GM12878 (cell line): ENCODE results near the gene TOMM6. TPM values are rescaled to one million over a fixed set of nuclear protein-coding genes. Genes with fewer than 3 reads are reported as not detected.

Experiments used
- ATAC-seq: fragments of 200-7000 bp; cut with Tn5 transposase; 3 replicates; pipeline ENCODE4 v1.9.1; 2020; ENCODE audit warnings: mild to moderate bottlenecking, moderate library complexity
- BruUV-seq: library from RNA; stranded (reverse); fragments of 400-500 nt; replicated peaks from 2 replicates; lab custom pipeline; 2021; lab: Mats Ljungman, UMichigan
- CTCF ChIA-PET: fragments of 300-600 bp; sonication (Branson Sonifier 250); formaldehyde crosslinking; extraction: SDS; loops from one replicate; lab custom pipeline; 2021; ENCODE audit warnings: inconsistent platforms; lab: Yijun Ruan, JAX
- POLR2A ChIA-PET: fragments of 350-600 bp; formaldehyde crosslinking; extraction: SDS; loops from one replicate; lab custom pipeline; 2021; ENCODE audit warnings: inconsistent platforms; lab: Charles Lee
- RAD21 ChIA-PET: fragments of 300-600 bp; sonication (Branson Sonifier 250); formaldehyde crosslinking; loops from one replicate; lab custom pipeline; 2023; ENCODE audit warnings: antibody characterized with exemption; ENCODE audit not compliant: unreplicated experiment; lab: Charles Lee
- SMC1A ChIA-PET: fragments of 300-600 bp; sonication (Branson Sonifier 250); formaldehyde crosslinking; loops from one replicate; lab custom pipeline; 2023; ENCODE audit not compliant: unreplicated experiment, uncharacterized antibody; lab: Charles Lee
- DNase-seq: peaks from one replicate; pipeline ENCODE4 v3.0.0-alpha.2; 2011; ENCODE audit warnings: low read depth, low spot score
- FAIRE-seq: peaks from 3 replicates; lab custom pipeline; 2011; peaks lifted over from hg19 to GRCh38; lab: Jason Lieb, UNC
- H2AFZ ChIP-seq: 2 replicates; pipeline ENCODE4 v1.6.0; 2011; ENCODE audit warnings: low read depth, low read length, control low read depth; ENCODE audit not compliant: control insufficient read depth
- H3K27ac ChIP-seq: 2 replicates; pipeline ENCODE4 v1.5.1; 2011; ENCODE audit warnings: control low read depth; ENCODE audit not compliant: control insufficient read depth, insufficient read depth
- H3K27me3 ChIP-seq, 2 experiments: replicated peaks in 1 of 2; 2 replicates each; pipeline versions ENCODE4 v1.6.0 to v1.6.1; 2011; ENCODE audit warnings: low read length in 1 of 2; ENCODE audit not compliant: control insufficient read depth in 2 of 2, insufficient read depth in 2 of 2
- H3K36me3 ChIP-seq, 2 experiments: 2 replicates each; pipeline ENCODE4 v1.5.1; 2011; ENCODE audit warnings: low read length in 1 of 2; ENCODE audit not compliant: control insufficient read depth in 2 of 2, insufficient read depth in 2 of 2
- H3K4me1 ChIP-seq: 2 replicates; pipeline ENCODE4 v1.6.1; 2011; ENCODE audit warnings: mild to moderate bottlenecking, low read length, moderate library complexity, mixed read lengths; ENCODE audit not compliant: control insufficient read depth, insufficient read depth
- H3K4me2 ChIP-seq: 2 replicates; pipeline ENCODE4 v1.6.0; 2011; ENCODE audit warnings: control low read depth; ENCODE audit not compliant: control insufficient read depth, insufficient read depth
- H3K4me3 ChIP-seq: fragments of 200-600 bp; sonication (generic); 2 replicates; pipeline ENCODE4 v1.5.1; 2016
- H3K79me2 ChIP-seq: 2 replicates; pipeline ENCODE4 v1.6.0; 2011; ENCODE audit warnings: low read length; ENCODE audit not compliant: control insufficient read depth, insufficient read depth
- H3K9ac ChIP-seq: 2 replicates; pipeline ENCODE4 v1.8.0; 2011; ENCODE audit warnings: low read length, control low read depth, mixed read lengths; ENCODE audit not compliant: control insufficient read depth, insufficient read depth
- H3K9me3 ChIP-seq: replicated peaks from 3 replicates; pipeline ENCODE4 v1.5.1; 2011; ENCODE audit warnings: mild to moderate bottlenecking, low read length; ENCODE audit not compliant: control insufficient read depth, insufficient read depth
- H4K20me1 ChIP-seq: 2 replicates; pipeline ENCODE4 v1.6.0; 2011; ENCODE audit not compliant: control insufficient read depth, insufficient read depth
- IKZF2 ChIP-seq, 2 experiments: fragments of 450-650 bp; IDR thresholded peaks; 2 replicates each; pipeline ENCODE4 v1.6.1; 2017; ENCODE audit warnings: mild to moderate bottlenecking in 2 of 2, moderate library complexity in 2 of 2
- MTA3 ChIP-seq: IDR thresholded peaks from 2 replicates; pipeline ENCODE4 v1.6.1; 2012; ENCODE audit warnings: low read length, inconsistent platforms, borderline replicate concordance
- NFIC ChIP-seq: IDR thresholded peaks from 2 replicates; pipeline ENCODE4 v1.6.1; 2012; ENCODE audit warnings: low read depth, mild to moderate bottlenecking, inconsistent platforms, low read length, moderate library complexity
- POLR2AphosphoS2 ChIP-seq: IDR thresholded peaks from 2 replicates; pipeline ENCODE4 v1.6.1; 2011; ENCODE audit warnings: low read depth, mild to moderate bottlenecking, low read length, improper control_type of control experiment, moderate library complexity
- POU2F2 ChIP-seq: IDR thresholded peaks from 3 replicates; pipeline ENCODE4 v1.6.1; 2011; ENCODE audit warnings: low read depth, mild to moderate bottlenecking, low read length, borderline replicate concordance
- SMAD5 ChIP-seq: IDR thresholded peaks from 2 replicates; pipeline ENCODE4 v1.6.1; 2016; ENCODE audit warnings: antibody characterized with exemption, low read depth
- TCF7 ChIP-seq: IDR thresholded peaks from 2 replicates; pipeline ENCODE4 v1.6.1; 2014; ENCODE audit warnings: antibody characterized with exemption, borderline replicate concordance
- WGBS: methylation state at CpG from one replicate; pipeline ENCODE4 v1.1.6; 2016; ENCODE audit warnings: low lambda C conversion rate; ENCODE audit not compliant: insufficient replicate concordance, insufficient coverage; ENCODE audit errors: missing lambda C conversion rate; 5-methylcytosine and 5-hydroxymethylcytosine counted together
- in situ Hi-C: fragments of 300-500 bp; cut with MboI; formaldehyde crosslinking; loops from 9 replicates; pipeline ENCODE4 v1.14.3; 2018; ENCODE audit warnings: mixed read lengths
- intact Hi-C: fragments of 100-400 bp; cut with micrococcal nuclease; formaldehyde crosslinking; loops from one replicate; pipeline ENCODE4 v1.14.2; 2022; ENCODE audit not compliant: unreplicated experiment
- polyA plus RNA-seq, 11 experiments: library from polyadenylated mRNA; depleted of rRNA in 4 of 11; unstranded in 6 of 11; stranded (reverse) in 5 of 11; fragments of >200 nt; fragmentation: Nextera tagmentation in 4 of 11; fragmentation: Illumina TruSeq in 1 of 11; extraction: Ambion mirVana in 4 of 11; extraction: Trizol in 1 of 11; gene quantifications; 1 replicate in 1 of 11; 2 replicates in 10 of 11; pipeline versions ENCODE4 v1.2.1 to v1.2.3, GENCODE V29; 2011 to 2016; ENCODE audit warnings: inconsistent platforms in 2 of 11, missing spikeins in 2 of 11, low read depth in 1 of 11
- total RNA-seq, 4 experiments: library from RNA; depleted of rRNA in 3 of 4; stranded (reverse); fragments of >200 nt in 3 of 4; fragmentation: Illumina TruSeq in 1 of 4; extraction: Trizol in 1 of 4; gene quantifications; 2 replicates each; pipeline versions ENCODE4 v1.2.1 to v1.2.3, GENCODE V29; 2013 to 2021
- TF ChIP-seq, protein P1 (sequence below): IDR thresholded peaks from 2 replicates; pipeline ENCODE4 v1.6.1; 2011; ENCODE audit warnings: borderline replicate concordance, low read depth, mild to moderate bottlenecking, moderate library complexity, mixed read lengths, low read length; ENCODE audit not compliant: insufficient read depth; ENCODE audit errors: extremely low read length
- TF ChIP-seq, protein P2 (sequence below): IDR thresholded peaks from 2 replicates; pipeline ENCODE4 v1.6.1; 2012; ENCODE audit warnings: mild to moderate bottlenecking, low read depth, low read length
- TF ChIP-seq, protein P3 (sequence below): IDR thresholded peaks from 2 replicates; pipeline ENCODE4 v1.6.1; 2012; ENCODE audit warnings: low read depth, low read length, improper control_type of control experiment
- TF ChIP-seq, protein P4 (sequence below): fragments of 450-650 bp; IDR thresholded peaks from 2 replicates; pipeline ENCODE4 v1.6.1; 2017; ENCODE audit warnings: mild to moderate bottlenecking, moderate library complexity
- TF ChIP-seq, protein P5 (sequence below): fragments of 150-350 bp; IDR thresholded peaks from 2 replicates; pipeline ENCODE4 v1.6.1; 2016; ENCODE audit warnings: low read depth, low read length

TOMM6 gene
- total and polyA plus RNA-seq, 10 of the 15 experiments (the other 5 are each of a cell fraction or from before 2014, with no cell fraction given) = 206 to 746 (median 448) TPM

DNA sequence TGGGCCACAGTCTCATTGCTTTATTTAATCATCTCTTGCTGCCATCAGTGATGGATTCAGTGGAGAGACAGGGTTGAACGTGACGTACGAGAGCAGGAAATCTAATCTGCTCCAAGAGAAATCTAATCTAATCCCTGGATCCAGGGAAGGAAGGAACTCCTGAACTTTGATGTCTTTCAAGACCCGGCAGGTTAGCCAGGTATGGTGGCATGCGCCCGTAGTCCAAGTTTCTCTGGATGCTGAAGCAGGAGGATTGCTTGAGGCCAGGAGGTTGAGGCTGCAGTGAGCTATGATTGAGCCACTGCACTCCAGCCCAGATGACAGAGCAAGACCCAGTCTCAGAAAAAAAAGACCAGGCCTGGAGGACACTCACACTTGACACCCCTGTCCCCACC is 28.9 kb upstream of the TOMM6 start:
- RAD21 ChIA-PET = no interaction called here
- TF ChIP-seq NFIC (no peak), MTA3 (no peak), POU2F2 (no peak), SMAD5 (no peak), POLR2AphosphoS2 (no peak), TCF7 (no peak), IKZF2 (IDR thresholded peaks at IDR 0.05) (no peak)
- TF ChIP-seq, protein P1, sequence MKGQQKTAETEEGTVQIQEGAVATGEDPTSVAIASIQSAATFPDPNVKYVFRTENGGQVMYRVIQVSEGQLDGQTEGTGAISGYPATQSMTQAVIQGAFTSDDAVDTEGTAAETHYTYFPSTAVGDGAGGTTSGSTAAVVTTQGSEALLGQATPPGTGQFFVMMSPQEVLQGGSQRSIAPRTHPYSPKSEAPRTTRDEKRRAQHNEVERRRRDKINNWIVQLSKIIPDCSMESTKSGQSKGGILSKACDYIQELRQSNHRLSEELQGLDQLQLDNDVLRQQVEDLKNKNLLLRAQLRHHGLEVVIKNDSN = no peak
- TF ChIP-seq, protein P2, sequence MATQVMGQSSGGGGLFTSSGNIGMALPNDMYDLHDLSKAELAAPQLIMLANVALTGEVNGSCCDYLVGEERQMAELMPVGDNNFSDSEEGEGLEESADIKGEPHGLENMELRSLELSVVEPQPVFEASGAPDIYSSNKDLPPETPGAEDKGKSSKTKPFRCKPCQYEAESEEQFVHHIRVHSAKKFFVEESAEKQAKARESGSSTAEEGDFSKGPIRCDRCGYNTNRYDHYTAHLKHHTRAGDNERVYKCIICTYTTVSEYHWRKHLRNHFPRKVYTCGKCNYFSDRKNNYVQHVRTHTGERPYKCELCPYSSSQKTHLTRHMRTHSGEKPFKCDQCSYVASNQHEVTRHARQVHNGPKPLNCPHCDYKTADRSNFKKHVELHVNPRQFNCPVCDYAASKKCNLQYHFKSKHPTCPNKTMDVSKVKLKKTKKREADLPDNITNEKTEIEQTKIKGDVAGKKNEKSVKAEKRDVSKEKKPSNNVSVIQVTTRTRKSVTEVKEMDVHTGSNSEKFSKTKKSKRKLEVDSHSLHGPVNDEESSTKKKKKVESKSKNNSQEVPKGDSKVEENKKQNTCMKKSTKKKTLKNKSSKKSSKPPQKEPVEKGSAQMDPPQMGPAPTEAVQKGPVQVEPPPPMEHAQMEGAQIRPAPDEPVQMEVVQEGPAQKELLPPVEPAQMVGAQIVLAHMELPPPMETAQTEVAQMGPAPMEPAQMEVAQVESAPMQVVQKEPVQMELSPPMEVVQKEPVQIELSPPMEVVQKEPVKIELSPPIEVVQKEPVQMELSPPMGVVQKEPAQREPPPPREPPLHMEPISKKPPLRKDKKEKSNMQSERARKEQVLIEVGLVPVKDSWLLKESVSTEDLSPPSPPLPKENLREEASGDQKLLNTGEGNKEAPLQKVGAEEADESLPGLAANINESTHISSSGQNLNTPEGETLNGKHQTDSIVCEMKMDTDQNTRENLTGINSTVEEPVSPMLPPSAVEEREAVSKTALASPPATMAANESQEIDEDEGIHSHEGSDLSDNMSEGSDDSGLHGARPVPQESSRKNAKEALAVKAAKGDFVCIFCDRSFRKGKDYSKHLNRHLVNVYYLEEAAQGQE = no peak
- TF ChIP-seq, protein P3, sequence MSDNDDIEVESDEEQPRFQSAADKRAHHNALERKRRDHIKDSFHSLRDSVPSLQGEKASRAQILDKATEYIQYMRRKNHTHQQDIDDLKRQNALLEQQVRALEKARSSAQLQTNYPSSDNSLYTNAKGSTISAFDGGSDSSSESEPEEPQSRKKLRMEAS = no peak
- TF ChIP-seq, protein P4, sequence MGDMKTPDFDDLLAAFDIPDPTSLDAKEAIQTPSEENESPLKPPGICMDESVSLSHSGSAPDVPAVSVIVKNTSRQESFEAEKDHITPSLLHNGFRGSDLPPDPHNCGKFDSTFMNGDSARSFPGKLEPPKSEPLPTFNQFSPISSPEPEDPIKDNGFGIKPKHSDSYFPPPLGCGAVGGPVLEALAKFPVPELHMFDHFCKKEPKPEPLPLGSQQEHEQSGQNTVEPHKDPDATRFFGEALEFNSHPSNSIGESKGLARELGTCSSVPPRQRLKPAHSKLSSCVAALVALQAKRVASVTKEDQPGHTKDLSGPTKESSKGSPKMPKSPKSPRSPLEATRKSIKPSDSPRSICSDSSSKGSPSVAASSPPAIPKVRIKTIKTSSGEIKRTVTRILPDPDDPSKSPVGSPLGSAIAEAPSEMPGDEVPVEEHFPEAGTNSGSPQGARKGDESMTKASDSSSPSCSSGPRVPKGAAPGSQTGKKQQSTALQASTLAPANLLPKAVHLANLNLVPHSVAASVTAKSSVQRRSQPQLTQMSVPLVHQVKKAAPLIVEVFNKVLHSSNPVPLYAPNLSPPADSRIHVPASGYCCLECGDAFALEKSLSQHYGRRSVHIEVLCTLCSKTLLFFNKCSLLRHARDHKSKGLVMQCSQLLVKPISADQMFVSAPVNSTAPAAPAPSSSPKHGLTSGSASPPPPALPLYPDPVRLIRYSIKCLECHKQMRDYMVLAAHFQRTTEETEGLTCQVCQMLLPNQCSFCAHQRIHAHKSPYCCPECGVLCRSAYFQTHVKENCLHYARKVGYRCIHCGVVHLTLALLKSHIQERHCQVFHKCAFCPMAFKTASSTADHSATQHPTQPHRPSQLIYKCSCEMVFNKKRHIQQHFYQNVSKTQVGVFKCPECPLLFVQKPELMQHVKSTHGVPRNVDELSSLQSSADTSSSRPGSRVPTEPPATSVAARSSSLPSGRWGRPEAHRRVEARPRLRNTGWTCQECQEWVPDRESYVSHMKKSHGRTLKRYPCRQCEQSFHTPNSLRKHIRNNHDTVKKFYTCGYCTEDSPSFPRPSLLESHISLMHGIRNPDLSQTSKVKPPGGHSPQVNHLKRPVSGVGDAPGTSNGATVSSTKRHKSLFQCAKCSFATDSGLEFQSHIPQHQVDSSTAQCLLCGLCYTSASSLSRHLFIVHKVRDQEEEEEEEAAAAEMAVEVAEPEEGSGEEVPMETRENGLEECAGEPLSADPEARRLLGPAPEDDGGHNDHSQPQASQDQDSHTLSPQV = no peak
- TF ChIP-seq, protein P5, sequence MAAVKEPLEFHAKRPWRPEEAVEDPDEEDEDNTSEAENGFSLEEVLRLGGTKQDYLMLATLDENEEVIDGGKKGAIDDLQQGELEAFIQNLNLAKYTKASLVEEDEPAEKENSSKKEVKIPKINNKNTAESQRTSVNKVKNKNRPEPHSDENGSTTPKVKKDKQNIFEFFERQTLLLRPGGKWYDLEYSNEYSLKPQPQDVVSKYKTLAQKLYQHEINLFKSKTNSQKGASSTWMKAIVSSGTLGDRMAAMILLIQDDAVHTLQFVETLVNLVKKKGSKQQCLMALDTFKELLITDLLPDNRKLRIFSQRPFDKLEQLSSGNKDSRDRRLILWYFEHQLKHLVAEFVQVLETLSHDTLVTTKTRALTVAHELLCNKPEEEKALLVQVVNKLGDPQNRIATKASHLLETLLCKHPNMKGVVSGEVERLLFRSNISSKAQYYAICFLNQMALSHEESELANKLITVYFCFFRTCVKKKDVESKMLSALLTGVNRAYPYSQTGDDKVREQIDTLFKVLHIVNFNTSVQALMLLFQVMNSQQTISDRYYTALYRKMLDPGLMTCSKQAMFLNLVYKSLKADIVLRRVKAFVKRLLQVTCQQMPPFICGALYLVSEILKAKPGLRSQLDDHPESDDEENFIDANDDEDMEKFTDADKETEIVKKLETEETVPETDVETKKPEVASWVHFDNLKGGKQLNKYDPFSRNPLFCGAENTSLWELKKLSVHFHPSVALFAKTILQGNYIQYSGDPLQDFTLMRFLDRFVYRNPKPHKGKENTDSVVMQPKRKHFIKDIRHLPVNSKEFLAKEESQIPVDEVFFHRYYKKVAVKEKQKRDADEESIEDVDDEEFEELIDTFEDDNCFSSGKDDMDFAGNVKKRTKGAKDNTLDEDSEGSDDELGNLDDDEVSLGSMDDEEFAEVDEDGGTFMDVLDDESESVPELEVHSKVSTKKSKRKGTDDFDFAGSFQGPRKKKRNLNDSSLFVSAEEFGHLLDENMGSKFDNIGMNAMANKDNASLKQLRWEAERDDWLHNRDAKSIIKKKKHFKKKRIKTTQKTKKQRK = no peak

More for the DNA sequence above, 28.9 kb upstream of the TOMM6 start:
- no peak overlapping the region for H3K27ac ChIP-seq
- H3K36me3 ChIP-seq = no peaks in the 10 kb centered on the region
- 45% methylated on average over 6 of the region's 6 CpGs for WGBS
- no peak overlapping the region for H3K4me3 ChIP-seq
- no peaks in the 10 kb centered on the region for H3K4me1 ChIP-seq
- no peak for DNase-seq
- no TSS peak for BruUV-seq
- in situ Hi-C loops = no loop called here
- no peak overlapping the region for H2AFZ ChIP-seq
- no peaks in the 10 kb centered on the region for H3K9me3 ChIP-seq
- peaks cover 0 to 4% of the 10 kb centered on the region in 2 experiments; a peak in 2 of 4 replicates for H3K27me3 ChIP-seq
- no peak for FAIRE-seq
- ChIA-PET CTCF (interaction anchor here (0.9 kb wide), 1 partner anchor 17 kb away, joined by 3 read pairs; no protein-coding TSS in a partner anchor), POLR2A (interaction anchor here (0.6 kb wide), 1 partner anchor 1432 kb away, joined by 3 read pairs; no protein-coding TSS in a partner anchor), SMC1A (no interaction called here)
- H3K9ac ChIP-seq = no peak overlapping the region
- intact Hi-C loops = no loop called here
- ATAC-seq = no peak
- H3K79me2 ChIP-seq = no peaks in the 10 kb centered on the region
- no peak overlapping the region for H3K4me2 ChIP-seq
- no peaks in the 10 kb centered on the region for H4K20me1 ChIP-seq
